GM18861 (cell line): ENCODE data around the gene SH2D1B.

Experiments used
- ATAC-seq: cut with Tn5 transposase; IDR thresholded peaks from one replicate; pipeline ENCODE4 v1.9.1; 2021; ENCODE audit not compliant: unreplicated experiment

SH2D1B gene

GRCh38 chr1:162383516-162383915 is 28.4 kb downstream of the SH2D1B start:
- ATAC-seq, result no peak

- ATAC-seq, result no peak
These were observed 28.8 kb downstream of the SH2D1B start for GRCh38 chr1:162383091-162383490.

GRCh38 chr1:162381941-162382750 is 29.8 kb downstream of the SH2D1B start:
- ATAC-seq, result no peak

- no peak for ATAC-seq
These were observed 30.6 kb downstream of the SH2D1B start, which contains the start of gene C1orf226 for GRCh38 chr1:162381383-162381782. C1orf226 (plus strand) TSS chr1:162381728; CDS start chr1:162381902, 174 bp downstream.

GRCh38 chr1:162380061-162380846 is 31.7 kb downstream of the SH2D1B start:
- ATAC-seq, result no peak

- ATAC-seq, result no peak
These were observed 35.2 kb downstream of the SH2D1B start, which contains the start of gene SPATA46 for GRCh38 chr1:162376691-162377090. SPATA46 (minus strand) TSS chr1:162376854; CDS start chr1:162376790, 64 bp downstream.

GRCh38 chr1:162375463-162375862 is 36.5 kb downstream of the SH2D1B start:
- no peak for ATAC-seq

- ATAC-seq, result no peak
These were observed 37.5 kb downstream of the SH2D1B start for GRCh38 chr1:162374406-162374805.

- ATAC-seq, result no peak
These were observed 38.2 kb downstream of the SH2D1B start for GRCh38 chr1:162373541-162374260.

GRCh38 chr1:162373072-162373427 is 38.9 kb downstream of the SH2D1B start:
- ATAC-seq, result no peak

GRCh38 chr1:162372159-162373071 is 39.5 kb downstream of the SH2D1B start:
- ATAC-seq, result no peak

- no peak for ATAC-seq
These were observed 40.3 kb downstream of the SH2D1B start for GRCh38 chr1:162371611-162372010.

- ATAC-seq, result no peak
These were observed 41.2 kb downstream of the SH2D1B start for GRCh38 chr1:162370721-162371120.

GRCh38 chr1:162370161-162370560 is 41.8 kb downstream of the SH2D1B start:
- ATAC-seq, result no peak

GRCh38 chr1:162369571-162369970 is 42.4 kb downstream of the SH2D1B start:
- no peak for ATAC-seq

GRCh38 chr1:162368451-162368850 is 43.5 kb downstream of the SH2D1B start:
- ATAC-seq, result no peak

- no peak for ATAC-seq
These were observed 44.2 kb downstream of the SH2D1B start for GRCh38 chr1:162367772-162368171.

GRCh38 chr1:162367073-162367472 is 44.9 kb downstream of the SH2D1B start:
- ATAC-seq, result no peak

- ATAC-seq, result no peak
These were observed 45.3 kb downstream of the SH2D1B start for GRCh38 chr1:162366671-162367070.

GRCh38 chr1:162366149-162366548 is 45.8 kb downstream of the SH2D1B start:
- no peak for ATAC-seq
